ENCODE results near the gene KHDRBS2. TPM values are rescaled to one million over a fixed set of nuclear protein-coding genes. Genes with fewer than 3 reads are reported as not detected.

KHDRBS2 gene
- polyA plus RNA-seq, 1 experiment = not detected

DNA sequence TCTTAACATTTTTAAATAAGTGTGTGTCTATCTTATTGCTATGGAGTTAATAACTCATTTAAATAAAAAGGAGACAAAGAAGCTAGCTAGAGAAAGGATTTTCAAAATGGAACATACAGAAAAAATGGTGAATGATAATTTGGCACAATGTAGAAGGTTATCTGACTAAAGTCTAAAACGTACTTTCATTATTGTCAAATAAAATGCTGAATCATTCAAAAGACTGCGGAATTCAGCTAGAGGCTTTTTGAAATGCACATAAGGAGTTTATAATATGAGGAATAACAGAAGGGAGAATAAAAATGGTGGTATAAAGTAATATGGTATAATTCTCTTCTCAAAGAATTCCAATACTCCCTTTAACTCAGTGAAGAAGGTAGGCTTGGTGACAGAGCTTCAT, 597.9 kb downstream of the KHDRBS2 start:
- H3K36me3 ChIP-seq (ENCODE audit: control insufficient read depth, insufficient read depth, low read length) = no peaks in the 10 kb centered on the region
- TF ChIP-seq, protein P1, sequence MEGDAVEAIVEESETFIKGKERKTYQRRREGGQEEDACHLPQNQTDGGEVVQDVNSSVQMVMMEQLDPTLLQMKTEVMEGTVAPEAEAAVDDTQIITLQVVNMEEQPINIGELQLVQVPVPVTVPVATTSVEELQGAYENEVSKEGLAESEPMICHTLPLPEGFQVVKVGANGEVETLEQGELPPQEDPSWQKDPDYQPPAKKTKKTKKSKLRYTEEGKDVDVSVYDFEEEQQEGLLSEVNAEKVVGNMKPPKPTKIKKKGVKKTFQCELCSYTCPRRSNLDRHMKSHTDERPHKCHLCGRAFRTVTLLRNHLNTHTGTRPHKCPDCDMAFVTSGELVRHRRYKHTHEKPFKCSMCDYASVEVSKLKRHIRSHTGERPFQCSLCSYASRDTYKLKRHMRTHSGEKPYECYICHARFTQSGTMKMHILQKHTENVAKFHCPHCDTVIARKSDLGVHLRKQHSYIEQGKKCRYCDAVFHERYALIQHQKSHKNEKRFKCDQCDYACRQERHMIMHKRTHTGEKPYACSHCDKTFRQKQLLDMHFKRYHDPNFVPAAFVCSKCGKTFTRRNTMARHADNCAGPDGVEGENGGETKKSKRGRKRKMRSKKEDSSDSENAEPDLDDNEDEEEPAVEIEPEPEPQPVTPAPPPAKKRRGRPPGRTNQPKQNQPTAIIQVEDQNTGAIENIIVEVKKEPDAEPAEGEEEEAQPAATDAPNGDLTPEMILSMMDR (IDR thresholded peaks at IDR 0.05; ENCODE audit: insufficient read depth, low read depth, low read length) = no peak
- H3K27me3 ChIP-seq (ENCODE audit: control insufficient read depth, insufficient read depth, low read length) = no peaks in the 10 kb centered on the region
- no peak overlapping the region for H3K4me3 ChIP-seq (ENCODE audit: low read depth, low read length)
- no peak for DNase-seq (ENCODE audit: low read depth)
- CTCF ChIA-PET = no interaction called here
- POLR2A ChIA-PET = no interaction called here

DNA sequence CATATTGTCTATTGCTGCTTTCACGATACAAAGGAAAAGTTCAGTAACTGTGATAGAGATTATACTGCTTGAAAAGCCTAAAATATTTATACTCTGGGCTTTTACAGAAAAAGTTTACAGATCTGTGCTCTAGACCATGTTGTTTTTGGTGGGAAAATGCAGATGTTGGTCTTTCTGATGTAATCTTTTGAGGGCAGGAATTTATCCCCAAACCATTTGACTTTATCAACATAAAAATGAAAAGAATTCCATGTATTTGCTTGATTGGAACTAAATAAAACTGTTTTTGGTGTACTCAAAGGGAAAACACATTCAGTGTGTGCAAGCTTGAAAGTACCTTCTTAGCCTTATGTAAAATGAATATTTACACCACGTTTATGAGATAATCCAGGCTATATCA, 603.5 kb downstream of the KHDRBS2 start:
- no peak for DNase-seq (ENCODE audit: low read depth)
- Histone ChIP-seq H3K36me3 (ENCODE audit: control insufficient read depth, insufficient read depth, low read length) (no peaks in the 10 kb centered on the region), H3K4me3 (ENCODE audit: low read depth, low read length) (no peak overlapping the region), H3K27me3 (ENCODE audit: control insufficient read depth, insufficient read depth, low read length) (no peaks in the 10 kb centered on the region)
- POLR2A ChIA-PET = no interaction called here
- CTCF ChIA-PET = no interaction called here
- TF ChIP-seq, protein P1 (IDR thresholded peaks at IDR 0.05; ENCODE audit: insufficient read depth, low read depth, low read length) = no peak

DNA sequence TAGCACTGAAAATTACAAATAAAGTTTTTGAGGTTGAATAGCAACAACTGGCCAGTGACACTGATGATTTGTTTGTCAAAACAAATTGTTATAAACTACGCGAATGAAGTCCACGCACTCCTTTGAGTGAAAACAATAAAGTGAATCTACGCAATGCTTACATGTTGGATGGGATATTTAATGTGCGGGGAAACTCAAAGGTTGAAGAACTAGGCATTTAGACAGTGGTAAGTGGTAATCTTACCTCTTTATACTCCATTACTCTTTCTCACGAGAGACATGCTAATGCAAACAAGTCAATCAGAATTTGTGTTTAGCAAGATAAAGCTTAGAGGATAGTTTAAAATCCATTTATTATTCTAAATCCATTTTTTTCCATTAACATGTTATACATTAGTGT, 606.4 kb downstream of the KHDRBS2 start:
- CTCF ChIA-PET = no interaction called here
- DNase-seq (ENCODE audit: low read depth) = no peak
- Histone ChIP-seq H3K36me3 (ENCODE audit: control insufficient read depth, insufficient read depth, low read length) (no peaks in the 10 kb centered on the region), H3K27me3 (ENCODE audit: control insufficient read depth, insufficient read depth, low read length) (no peaks in the 10 kb centered on the region), H3K4me3 (ENCODE audit: low read depth, low read length) (no peak overlapping the region)
- POLR2A ChIA-PET = no interaction called here
- TF ChIP-seq, protein P1 (IDR thresholded peaks at IDR 0.05; ENCODE audit: insufficient read depth, low read depth, low read length) = no peak

DNA sequence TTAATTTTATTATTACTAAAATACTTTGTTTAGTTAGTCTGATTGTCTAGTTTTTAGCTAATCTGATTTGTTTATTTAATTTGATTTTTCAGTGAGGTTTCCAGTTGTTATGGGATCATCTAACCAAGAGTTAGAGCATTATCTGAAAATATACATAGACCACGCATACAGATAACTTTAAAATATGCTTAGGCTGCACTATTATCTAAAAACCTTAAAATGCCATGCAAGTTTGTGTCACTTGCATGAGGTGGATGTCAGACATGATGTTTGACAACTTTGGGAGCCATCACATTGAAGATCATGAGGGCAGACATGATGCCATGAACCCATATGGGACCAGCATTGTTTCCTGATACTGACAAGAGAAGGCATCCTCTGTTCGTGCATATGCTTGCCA, 610.3 kb downstream of the KHDRBS2 start:
- Histone ChIP-seq H3K27me3 (ENCODE audit: control insufficient read depth, insufficient read depth, low read length) (no peaks in the 10 kb centered on the region), H3K36me3 (ENCODE audit: control insufficient read depth, insufficient read depth, low read length) (no peaks in the 10 kb centered on the region), H3K4me3 (ENCODE audit: low read depth, low read length) (no peak overlapping the region)
- DNase-seq (ENCODE audit: low read depth) = no peak
- ChIA-PET CTCF (no interaction called here), POLR2A (no interaction called here)
- TF ChIP-seq, protein P1 (IDR thresholded peaks at IDR 0.05; ENCODE audit: insufficient read depth, low read depth, low read length) = no peak

DNA sequence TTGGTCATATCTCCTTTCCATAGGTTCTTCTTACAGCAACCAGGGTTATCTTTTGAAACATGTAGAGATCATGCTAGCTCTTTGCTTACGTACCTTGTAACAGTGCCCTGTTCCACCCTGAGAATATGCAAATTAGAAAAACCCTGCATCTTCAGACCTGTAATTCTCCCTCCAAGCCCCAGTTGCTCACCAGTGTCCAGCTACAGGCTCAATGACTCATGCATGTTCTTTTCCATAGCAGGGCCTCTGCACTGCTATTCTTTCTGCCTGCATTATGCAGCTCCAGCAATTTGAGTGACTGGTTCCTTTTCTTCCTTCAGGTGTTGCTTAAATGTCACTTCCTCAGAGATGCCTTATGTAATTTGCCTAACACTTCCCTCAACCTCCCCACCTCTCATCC, 636.2 kb downstream of the KHDRBS2 start:
- Histone ChIP-seq H3K36me3 (ENCODE audit: control insufficient read depth, insufficient read depth, low read length) (no peaks in the 10 kb centered on the region), H3K27me3 (ENCODE audit: control insufficient read depth, insufficient read depth, low read length) (no peaks in the 10 kb centered on the region), H3K4me3 (ENCODE audit: low read depth, low read length) (no peak overlapping the region)
- POLR2A ChIA-PET = no interaction called here
- TF ChIP-seq, protein P1 (IDR thresholded peaks at IDR 0.05; ENCODE audit: insufficient read depth, low read depth, low read length) = no peak
- CTCF ChIA-PET = no interaction called here
- no peak for DNase-seq (ENCODE audit: low read depth)
